ENCODE data around the gene SIMC1.
A peak's percentile ranks its signal among the peaks of the same experiment; 100 is the strongest.

Gene SIMC1

Small RNAs within 50 kb of the gene (small RNA-seq; reads per million reads assigned to genes)
- 2.4 reads per million, percentile 72 among the genes with 10 or more reads in this experiment for gene MIR1271
